NCI-H2107 treated with DMSO at 0.1 percent for 48 hours (cell line): ENCODE results near the gene SPATA16.
"Not testable (repeated sequence)": the region's sequence is repeated elsewhere in the genome, so short reads cannot be mapped to it uniquely, and the experiment has no call there.

Source experiments
- DNase-seq: peaks from one replicate; lab custom pipeline; 2025; ENCODE audit not compliant: unreplicated experiment; lab: John Stamatoyannopoulos, UW

The SPATA16 gene

DNA sequence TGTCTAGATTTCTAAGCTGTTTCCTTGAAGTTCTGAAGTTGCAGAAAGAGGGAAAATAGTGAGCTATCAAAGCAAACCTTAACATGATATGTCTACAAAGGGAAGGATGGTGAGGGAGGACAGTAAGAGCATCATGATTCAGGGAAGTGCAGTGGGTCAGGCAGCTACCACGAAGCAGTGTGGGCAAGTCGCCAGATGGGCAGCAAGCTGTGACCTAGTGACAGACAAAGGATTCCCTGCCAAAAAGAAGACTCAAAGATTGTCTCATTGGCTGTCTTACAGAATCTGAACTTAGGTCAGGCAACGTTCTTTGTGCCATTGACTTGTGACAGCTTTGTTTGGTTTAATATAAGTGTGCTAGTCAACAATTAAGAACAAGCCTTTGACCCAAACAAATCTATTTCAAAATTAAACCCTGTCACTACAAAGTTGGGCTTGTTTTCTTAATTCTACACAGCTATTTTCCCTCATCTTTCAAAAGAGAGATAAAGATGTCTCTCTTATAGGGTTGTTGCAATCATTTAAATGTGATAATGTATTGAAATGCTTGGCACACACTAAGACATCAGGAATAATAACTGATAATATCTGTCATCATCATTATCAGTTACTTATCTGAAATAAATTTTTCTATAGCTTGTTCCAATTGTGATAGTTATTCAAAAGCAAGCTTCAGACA lies 237.3 kb downstream of the SPATA16 start:
- DNase-seq: no peak

DNA sequence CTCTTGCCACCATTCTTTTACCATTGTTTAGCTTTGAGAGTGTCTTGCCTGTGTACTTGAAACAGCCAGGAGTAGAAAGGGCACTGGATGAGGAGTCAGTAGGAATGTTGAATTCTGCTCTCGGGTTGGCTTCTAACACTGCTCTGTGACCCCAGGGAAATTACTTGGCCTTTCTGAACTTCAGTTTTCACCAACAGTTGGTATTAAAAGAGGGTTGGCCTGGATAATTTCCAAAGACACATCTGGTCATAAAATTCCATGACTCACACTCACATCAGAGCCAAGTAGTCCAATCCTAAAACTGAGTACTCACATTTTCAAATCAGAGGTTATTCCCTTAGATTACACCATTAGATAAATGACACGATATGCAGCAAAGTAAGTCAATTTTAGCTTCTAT lies 248.9 kb downstream of the SPATA16 start:
- DNase-seq: no peak

DNA sequence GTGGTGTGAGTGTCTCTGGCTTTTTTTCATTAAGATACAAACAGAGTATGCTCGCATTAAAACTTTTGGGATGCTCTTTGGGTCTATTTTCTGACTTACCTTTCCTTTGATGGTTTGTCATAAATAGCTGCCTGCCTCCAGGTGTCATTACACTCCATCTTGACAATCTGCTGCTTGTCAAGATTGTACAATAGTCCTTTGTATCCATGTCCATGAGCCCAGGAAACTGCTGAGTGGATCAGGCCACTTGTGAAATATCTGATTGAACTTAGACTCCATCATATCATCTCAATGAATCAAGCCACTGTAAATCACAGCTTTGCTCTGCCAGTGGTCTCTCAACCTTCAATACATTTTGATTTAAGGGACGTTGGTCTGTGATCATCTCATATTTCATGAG lies 255.3 kb downstream of the SPATA16 start:
- DNase-seq: no peak

DNA sequence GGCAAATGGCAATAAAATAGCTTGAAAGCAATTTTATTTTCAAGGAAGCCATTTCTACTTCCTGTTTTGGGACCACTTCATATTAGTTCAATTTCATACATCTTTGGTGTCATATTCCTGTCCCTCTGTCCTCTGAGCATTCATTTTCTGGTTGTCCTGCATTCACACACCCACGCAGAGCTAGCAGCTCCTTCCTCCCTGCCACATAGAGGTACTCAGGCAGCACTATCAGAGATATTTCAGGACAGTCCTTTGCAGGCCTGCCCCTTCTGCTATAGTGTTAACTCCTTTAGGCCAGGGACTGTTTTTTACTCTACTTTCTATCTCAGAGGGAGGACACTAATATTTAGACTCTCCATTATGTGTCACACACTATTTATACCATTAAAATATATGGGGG lies 258.5 kb downstream of the SPATA16 start:
- DNase-seq: no peak

DNA sequence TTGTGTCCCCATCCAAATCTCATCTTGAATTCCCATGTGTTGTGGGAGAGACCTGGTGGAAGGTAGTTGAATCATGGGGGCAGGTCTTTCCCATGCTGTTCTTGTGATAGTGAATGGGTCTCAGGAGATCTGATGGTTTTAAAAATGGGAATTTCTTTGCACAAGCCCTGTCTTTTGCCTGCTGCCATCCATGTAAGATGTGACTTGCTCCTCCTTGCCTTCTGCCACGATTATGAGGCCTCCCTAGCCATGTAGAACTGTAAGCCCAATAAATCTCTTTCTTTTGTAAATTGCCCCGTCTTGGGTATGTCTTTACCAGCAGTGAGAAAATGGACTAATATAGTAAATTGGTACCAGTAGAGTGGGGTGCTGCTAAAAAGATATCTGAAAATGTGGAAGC lies 261.7 kb downstream of the SPATA16 start:
- DNase-seq: not testable (repeated sequence)

DNA sequence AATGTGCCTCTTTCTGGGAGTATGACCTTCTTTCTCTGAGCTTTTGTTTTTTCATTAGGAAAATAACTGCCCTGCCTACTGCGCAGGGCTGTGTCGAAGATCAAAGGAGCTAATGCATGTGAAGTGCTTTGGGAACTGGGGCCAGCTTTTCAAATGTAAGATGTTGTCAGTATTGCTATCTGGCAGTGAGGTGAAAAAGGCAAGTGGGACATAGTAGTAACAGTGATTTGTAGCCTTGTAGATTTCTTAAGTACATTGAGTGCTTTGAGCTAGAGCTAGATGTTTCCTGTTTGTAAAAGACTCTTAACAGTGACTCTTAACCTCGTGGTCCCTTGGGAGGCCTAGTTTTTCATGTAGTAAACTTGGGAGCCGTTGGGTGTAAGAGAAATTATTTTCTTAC lies 264.0 kb downstream of the SPATA16 start:
- peak; percentile 75 for DNase-seq

DNA sequence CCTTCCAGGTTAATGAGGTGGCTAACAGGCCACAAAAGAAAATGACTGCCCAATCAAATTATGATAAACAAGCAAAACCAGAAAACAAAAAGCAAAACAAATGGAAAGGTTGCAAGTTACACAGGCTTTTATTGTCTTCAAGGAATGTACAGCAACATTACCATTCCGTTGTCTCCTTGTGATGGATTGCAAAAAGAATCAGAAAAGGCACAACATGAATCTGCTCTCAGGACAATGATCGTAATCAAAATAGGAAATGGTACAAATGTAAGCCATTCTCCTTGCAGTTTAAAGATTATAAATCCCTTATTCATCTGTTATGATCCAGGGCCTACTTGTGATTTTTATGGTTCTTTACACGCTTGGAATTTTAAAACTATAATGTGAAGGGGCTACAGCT lies 264.7 kb downstream of the SPATA16 start:
- no peak for DNase-seq

DNA sequence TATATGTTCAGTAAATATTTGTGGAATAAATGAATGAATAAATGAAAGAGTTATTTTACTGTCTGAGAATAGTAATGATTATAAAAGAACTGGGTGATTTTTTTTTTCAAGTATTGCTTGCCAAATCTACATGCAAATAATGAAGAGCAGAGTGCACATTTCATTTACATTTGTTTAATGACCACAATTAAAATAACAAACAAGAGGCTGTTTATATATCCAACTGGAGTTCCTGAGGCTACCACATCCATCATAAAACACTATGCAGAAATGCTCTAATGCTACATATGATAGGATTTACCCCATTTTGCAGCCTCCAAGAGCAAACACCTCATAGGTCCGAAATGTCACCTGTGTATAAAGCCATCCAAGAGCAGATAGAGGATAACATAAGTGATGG lies 266.0 kb downstream of the SPATA16 start:
- DNase-seq: no peak

DNA sequence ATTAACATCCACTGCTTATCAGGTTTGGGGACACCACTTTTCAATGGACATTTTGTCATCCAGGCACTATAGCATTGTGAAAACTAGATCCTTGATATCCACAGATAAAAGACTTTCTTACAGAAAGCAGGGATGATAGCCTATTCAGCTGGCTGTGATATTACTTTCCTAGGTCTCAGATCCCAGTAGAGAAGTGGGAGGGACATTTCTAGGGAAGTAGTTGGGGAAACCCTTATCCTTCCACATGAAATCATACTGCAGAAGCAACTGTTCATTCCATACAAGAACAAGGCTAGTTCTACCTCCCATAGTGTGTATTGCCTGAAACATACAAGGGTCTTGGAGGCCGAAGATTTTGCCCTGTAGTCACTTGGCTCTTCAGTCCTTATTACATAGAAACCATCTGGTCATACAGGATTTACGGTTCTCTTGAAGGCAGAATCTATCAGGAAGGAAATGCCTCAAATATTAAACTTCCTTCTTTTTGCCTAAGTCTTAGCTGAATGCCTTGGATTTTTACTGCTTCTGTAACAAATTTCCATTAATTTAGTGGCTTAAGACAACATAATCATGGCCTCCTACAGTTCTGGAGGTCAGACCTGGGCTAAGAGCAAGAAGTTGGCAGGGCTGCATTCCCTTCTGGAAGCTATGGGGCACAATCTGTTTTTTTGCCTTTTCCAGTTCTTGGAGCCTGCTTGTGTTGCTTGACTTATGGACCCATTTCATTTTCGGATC lies 271.1 kb downstream of the SPATA16 start:
- peak; percentile 68 for DNase-seq

DNA sequence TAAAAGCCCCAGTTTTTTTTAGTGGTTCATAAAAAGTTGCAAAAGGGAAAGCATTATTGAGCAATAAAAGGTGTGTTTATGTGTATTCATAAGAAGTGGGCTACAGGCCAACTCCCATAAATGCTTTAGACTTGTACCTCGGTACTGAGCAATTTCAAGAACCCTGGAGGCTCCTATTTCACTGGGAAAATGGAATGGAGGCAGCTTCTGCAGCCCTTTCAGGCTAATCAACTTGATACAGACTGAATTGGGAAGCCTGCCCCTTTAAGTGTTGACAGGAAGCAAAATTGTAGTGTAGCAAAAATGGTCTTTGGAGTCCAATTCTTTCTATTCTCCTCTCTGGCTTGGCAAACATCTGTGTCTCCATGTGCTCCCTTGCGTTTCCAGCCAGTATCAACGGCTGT lies 271.7 kb downstream of the SPATA16 start:
- DNase-seq: peak; percentile 96

DNA sequence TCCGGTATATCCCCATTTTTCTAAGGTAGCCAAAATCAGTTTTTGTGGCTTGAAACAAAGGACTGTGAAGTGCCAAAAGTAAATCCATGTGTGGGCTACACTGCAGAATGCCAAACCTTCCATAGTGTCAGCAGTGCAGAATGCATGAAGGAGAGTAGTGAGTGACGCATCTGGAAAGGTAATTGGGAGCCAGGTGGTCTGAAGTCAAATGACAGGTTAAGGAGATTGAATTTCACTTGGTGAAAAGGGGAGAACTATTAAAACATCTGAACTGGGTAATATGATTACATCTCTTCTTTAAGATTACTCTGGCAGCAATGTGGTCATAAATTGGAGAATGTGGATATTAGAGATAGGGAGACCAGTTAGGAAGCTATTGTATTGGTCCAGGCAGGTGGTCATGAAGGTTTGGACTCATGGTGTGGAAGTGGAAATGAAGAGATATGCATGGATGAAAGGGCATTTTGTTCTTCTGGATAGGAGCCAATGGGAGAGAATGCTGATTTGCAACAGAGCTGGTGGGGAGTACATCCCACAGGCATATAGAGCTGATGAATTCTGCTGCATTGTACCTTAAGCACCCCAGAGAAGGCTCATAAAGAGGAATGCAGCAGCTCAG lies 272.3 kb downstream of the SPATA16 start:
- DNase-seq: peak; percentile 99

DNA sequence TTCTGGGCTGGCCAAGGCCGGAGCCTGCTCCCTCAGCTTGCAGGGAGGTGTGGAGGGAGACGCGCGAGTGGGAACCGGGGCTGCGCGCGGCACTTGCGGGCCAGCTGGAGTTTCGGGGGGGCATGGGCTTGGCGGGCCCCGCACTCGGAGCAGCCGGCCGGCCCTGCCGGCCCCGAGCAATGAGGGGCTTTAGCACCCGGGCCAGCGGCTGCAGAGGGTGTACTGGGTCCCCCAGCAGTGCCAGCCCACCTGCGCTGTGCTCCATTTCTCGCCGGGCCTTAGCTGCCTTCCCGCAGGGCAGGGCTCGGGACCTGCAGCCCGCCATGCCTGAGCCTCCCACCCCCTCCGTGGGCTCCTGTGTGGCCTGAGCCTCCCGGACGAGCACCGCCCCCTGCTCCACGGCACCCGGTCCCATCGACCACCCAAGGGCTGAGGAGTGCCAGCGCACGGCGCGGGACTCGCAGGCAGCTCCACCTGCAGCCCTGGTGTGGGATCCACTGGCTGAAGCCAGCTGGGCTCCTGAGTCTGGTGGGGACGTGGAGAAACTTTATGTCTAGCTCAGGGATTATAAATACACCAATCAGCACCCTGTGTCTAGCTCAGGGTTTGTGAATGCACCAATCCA lies 274.2 kb downstream of the SPATA16 start:
- DNase-seq: not testable (repeated sequence)

DNA sequence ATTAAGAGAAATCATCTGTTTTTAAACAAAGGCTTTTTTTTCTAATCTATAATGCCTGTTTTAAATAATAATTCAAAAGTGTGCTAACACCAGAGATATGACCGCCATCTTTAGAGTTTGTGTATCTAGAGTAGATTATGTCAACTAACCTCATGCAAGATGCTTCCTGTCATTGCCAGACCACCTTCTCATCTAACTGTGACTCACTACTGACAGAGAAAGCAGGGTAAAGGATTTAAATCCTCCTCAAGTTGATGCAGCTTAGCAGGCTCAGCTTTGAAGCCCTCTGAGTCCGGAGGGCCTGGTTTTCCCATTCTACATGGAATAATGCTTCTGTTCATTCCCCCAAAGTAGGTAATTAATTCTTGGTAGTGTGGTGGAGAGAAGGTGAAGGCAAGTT lies 282.0 kb downstream of the SPATA16 start:
- DNase-seq: no peak

DNA sequence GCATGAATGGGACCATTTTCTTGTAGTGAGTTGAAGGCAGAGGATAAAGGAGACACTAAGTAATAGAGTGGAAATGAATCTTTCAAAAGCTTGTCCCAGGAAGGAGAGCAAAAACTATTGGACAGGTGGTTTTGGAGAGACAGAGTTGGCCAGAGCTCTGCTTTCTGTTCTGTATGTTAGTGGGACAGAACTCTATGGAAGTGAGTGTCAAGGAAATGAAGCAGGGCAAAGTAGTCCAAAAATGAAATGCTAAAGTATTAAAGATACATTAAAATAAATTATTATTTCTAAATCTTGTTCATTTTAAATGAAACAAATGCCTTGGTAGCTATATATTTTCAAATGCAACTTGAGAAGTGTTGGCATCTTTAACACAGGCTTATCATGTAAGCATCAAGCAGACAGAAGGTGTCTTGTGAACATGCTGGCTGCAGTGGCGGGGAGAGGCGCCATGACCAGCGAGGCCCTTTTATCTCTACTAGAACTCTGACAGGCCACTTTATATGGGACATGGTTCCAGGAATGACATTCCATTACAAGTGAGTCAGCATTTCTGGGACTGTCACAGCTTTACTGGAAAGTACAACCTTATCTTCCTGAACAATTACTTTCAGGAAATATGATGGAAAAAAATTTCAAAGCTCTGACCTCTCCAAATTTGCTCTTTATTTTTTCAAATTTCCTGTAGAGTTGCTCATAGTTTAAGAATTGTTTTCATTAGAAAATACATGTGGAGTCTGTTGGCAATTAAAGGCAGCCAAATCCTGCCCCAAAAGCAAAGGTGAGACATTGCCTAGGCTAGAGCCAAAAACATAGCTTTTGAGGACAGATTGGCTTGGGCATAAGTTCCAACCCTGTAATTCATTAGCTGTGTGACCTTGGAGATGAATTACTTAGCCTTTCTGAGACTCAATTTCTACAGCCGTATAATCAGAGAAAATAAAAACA lies 284.0 kb downstream of the SPATA16 start:
- DNase-seq: no peak

DNA sequence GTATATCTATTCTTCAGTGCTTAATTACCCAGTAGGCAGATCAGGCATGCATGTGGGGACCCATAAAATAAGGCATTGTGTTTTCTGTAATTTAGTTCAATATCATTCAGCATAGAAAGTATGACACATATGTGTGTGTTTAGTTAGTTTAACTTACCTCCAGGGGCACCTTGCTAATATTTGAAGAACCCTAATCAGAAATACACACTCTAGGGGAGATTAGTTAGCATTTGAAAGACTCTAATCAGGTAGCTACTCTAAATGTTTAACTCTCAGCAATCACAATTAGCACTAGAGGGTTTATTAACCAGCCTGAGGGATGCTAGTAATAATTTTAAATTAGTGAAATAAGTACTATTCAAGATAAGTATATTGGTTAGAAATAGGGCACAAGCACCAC lies 286.0 kb downstream of the SPATA16 start:
- no peak for DNase-seq

DNA sequence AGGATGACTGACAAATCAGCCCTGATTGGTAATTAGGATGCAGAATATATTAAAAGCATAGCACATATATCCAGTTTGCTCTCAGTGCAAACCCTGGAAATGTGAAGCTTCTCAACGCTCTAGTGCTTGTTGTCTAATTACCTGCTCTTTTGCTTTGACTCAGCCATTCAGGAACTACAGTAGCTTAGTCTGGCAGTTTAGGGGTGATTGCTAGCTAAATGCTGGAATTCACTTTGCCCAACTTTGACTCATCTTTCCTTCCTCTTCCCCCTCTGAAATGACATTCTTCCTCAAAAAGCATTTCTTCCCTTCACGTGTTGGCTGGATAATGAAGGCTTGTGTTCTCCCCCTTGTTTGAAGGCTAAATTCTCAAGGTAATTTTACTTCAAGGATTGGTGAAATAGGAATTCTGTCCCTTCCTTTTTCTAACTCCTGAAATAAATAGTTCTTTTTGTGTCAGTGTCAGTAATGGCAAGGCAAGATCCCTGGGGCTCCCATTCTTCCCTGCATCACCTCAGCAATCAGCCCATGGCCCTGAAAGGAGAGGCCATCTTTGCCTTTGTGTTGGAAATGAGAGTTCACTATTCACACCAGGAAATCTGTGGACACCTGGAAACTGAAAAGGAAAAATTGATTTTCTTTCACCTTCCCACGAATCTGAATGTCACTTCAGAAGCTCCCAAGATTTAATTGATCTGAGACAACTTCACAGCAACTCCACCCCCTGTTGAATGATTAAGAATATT lies 286.9 kb downstream of the SPATA16 start:
- DNase-seq: no peak

DNA sequence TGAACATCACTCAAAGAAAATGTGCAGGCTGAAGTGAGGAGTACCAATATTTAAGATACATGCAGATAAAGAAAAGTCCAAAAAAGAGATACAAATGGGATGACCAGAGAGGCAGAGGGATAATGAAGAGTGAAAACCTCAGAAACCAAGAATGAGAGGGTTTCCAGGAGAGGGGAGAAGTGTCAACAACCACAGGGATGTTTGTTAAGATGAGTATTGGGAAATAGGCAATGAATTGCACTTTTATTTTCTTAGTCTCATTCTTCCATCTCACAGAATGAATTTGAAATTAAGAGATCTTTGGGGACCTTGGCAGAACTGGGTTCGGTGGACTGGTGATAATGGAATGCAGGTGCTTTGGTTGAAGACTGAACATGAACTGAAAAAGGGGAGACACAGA lies 288.0 kb downstream of the SPATA16 start:
- DNase-seq: no peak

DNA sequence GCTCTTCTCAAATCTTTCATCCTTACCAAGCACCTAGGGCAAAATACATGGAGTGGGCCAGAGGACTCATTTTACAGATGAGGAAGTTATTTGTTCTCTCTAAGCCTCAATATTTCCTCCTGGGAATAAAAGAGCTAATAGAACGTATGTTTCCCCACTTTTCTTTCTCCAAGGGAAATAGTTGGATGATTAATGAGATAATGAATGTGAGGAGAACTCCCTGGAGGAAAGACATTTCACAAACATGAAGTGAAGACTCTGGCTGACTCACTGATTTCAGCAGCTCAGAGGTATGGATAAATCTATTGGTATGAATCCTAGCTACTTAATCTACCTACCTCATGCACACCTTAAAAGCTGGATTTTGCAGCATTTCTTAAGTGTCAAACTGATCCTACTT lies 292.1 kb downstream of the SPATA16 start:
- DNase-seq: no peak

DNA sequence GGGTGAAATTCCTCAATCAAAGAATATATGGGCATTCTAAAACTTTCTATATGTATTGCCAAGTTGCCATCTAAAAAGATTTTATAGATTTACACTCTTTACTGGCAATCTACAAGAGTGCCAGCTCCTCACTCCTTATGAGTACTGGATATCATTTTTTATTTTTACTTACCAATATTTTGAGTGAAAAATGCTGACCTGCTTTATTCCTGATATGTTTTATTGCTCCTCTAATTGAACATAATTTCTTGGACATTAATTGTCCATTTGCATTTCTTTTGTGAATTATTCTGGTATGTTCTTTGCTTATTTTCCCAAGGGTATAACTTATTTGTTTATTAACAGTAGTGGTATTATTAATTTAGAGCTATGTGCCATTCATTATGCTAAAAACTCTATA lies 293.7 kb downstream of the SPATA16 start:
- no peak for DNase-seq

DNA sequence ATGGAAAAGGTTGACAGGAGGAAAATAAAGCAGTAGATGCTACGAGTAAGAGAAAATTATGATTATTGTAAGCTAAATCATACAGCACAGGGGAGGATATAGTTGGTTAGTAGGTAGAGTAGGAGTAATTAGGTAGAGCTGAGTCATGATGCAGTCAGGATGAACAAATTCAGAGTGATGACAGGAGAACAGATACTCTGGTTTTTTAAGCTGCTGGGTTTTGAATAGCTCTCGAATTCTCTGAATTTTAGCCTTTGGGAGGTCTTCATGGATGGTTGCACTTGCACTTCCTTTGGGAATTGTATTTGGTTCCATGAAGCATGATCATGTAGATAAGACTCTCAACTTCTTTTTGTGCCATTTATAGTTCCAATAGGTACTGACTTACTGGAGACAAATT lies 294.3 kb downstream of the SPATA16 start:
- DNase-seq: no peak
